Lower lobe of right lung (tissue), 2 donors: ENCODE results near the gene ARID1B. TPM values are rescaled to one million over a fixed set of nuclear protein-coding genes. Genes with fewer than 3 reads are reported as not detected.
A peak's percentile ranks its signal among the peaks of the same experiment; 100 is the strongest.

Experiments used
- ATAC-seq, 2 donors: fragments of 200-7000 bp; cut with Tn5 transposase; one replicate each; pipeline ENCODE4 v1.9.1; 2020 to 2022; ENCODE audit warnings: mild to moderate bottlenecking in 2 of 2, moderate library complexity in 2 of 2
- DNase-seq: peaks from one replicate; pipeline ENCODE4 v3.0.0-alpha.2; 2020
- H3K27ac ChIP-seq: fragments of 200-600 bp; one replicate; pipeline ENCODE4 v1.8.0; 2022
- H3K27me3 ChIP-seq: fragments of 200-600 bp; one replicate; pipeline ENCODE4 v1.8.0; 2022; ENCODE audit warnings: low read depth
- H3K36me3 ChIP-seq: fragments of 200-600 bp; one replicate; pipeline ENCODE4 v1.8.0; 2022; ENCODE audit warnings: mild to moderate bottlenecking
- H3K4me1 ChIP-seq: fragments of 200-600 bp; one replicate; pipeline ENCODE4 v1.8.0; 2022
- H3K4me3 ChIP-seq: fragments of 200-600 bp; one replicate; pipeline ENCODE4 v1.8.0; 2022; ENCODE audit warnings: mild to moderate bottlenecking
- H3K9me3 ChIP-seq: fragments of 200-600 bp; one replicate; pipeline ENCODE4 v1.8.0; 2022
- intact Hi-C: fragments of 100-400 bp; cut with DNase I; formaldehyde crosslinking; loops from one replicate; pipeline ENCODE4 v1.11.0; 2022
- total RNA-seq: library from RNA; stranded (reverse); fragmentation: NEBNext Ultra II Directional; extraction: Animal tissue kit (Norgen Biotek cat#: 25700); gene quantifications from one replicate; pipeline ENCODE4 v1.2.1, GENCODE V29; 2021
- TF ChIP-seq, protein P1 (sequence below): fragments of 200-600 bp; IDR thresholded peaks from one replicate; pipeline ENCODE4 v1.8.0; 2022; ENCODE audit warnings: antibody characterized with exemption, mild to moderate bottlenecking
- donor health status: DM: no; HTN: yes; CAD: no; lungs with severe emphysema.

The ARID1B gene
- total RNA-seq, 1 donor from 2014 or later = 95.5 TPM

DNA sequence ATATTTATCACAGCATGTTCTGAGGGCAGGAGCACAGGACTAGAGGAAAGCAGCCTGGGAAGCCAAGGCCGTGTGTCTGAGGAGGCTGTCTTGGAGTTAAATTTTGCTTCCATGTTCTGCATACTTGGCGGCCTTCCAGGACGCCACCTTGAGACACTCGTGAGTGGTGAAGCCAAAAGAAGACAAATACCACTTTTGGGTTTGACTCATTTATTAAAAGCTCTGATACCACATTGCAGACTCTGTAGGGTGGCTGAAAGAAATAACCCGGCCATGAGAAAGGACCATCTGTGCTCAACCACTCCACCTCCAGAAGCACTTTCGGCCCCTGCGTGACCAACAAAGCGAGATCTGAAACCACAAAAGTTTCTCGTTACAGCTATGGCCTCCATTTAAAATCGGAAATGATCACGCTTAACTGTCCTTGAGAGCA, 426.1 kb downstream of the ARID1B start:
- H3K9me3 ChIP-seq = no peaks in the 10 kb centered on the region
- H3K27me3 ChIP-seq = no peaks in the 10 kb centered on the region
- no peak overlapping the region for H3K4me3 ChIP-seq
- H3K36me3 ChIP-seq = peaks cover 98% of the 10 kb centered on the region
- DNase-seq (no peak), ATAC-seq (peak in 1 of 2 donors; percentile 35)
- no peak overlapping the region for H3K27ac ChIP-seq
- intact Hi-C loops = no loop called here
- H3K4me1 ChIP-seq = peaks cover 12% of the 10 kb centered on the region
- TF ChIP-seq, protein P1, sequence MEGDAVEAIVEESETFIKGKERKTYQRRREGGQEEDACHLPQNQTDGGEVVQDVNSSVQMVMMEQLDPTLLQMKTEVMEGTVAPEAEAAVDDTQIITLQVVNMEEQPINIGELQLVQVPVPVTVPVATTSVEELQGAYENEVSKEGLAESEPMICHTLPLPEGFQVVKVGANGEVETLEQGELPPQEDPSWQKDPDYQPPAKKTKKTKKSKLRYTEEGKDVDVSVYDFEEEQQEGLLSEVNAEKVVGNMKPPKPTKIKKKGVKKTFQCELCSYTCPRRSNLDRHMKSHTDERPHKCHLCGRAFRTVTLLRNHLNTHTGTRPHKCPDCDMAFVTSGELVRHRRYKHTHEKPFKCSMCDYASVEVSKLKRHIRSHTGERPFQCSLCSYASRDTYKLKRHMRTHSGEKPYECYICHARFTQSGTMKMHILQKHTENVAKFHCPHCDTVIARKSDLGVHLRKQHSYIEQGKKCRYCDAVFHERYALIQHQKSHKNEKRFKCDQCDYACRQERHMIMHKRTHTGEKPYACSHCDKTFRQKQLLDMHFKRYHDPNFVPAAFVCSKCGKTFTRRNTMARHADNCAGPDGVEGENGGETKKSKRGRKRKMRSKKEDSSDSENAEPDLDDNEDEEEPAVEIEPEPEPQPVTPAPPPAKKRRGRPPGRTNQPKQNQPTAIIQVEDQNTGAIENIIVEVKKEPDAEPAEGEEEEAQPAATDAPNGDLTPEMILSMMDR = no peak

DNA sequence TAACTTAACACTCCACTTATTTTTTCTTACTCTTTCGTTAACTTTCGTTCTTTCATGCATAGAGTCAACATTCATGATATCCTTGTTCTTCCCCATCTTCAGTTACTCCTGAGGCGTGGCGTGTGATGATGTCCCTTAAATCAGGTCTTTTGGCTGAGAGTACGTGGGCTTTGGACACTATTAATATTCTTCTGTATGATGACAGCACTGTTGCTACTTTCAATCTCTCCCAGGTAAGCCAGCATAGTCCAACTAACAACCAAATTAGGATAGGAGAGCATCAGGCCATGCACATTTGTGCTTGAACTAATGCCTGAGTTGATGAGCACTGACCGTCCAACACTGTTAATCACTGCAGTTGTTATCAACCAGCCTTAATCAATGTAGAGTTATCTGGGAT, 426.6 kb downstream of the ARID1B start:
- Histone ChIP-seq H3K9me3 (no peaks in the 10 kb centered on the region), H3K27ac (no peak overlapping the region), H3K27me3 (no peaks in the 10 kb centered on the region), H3K4me3 (no peak overlapping the region), H3K4me1 (peaks cover 7% of the 10 kb centered on the region), H3K36me3 (peaks cover 98% of the 10 kb centered on the region)
- DNase-seq = no peak
- TF ChIP-seq, protein P1 = no peak
- ATAC-seq = no peak
- intact Hi-C loops = no loop called here

DNA sequence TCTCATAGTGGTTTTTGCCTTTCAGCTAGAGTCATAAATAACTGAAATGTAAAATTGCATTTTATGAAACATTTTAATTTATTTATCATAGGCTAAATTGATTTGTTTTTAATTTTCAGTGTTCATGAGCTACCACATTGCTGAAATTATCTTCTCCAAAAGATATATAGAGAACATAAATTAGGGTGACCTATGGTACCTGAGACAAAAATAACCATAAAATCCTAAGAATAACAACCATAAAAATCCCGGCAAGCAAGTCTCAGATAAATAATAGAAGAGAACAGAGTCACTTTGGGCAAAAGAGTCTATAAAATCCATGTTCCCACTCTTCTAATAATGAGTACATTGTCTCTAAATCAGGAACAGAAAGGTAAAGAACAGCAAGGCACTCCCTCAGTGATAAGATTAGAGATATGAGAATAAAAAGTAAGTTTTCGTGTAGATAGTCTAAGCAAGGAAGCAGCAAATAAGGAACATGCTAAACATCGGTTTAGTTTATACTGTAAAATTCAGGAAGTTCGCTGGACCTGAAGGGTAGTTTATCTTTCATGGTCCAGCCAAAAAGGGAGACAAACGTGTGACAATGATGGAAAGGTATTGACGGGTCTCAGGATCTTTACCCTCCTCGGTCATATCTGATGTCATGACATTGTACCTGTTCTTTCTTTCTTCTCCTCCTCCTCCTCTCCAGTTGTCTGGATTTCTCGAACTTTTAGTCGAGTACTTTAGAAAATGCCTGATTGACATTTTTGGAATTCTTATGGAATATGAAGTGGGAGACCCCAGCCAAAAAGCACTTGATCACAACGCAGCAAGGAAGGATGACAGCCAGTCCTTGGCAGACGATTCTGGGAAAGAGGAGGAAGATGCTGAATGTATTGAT, 428.5 kb downstream of the ARID1B start:
- Histone ChIP-seq H3K36me3 (peaks cover 82% of the 10 kb centered on the region), H3K9me3 (no peaks in the 10 kb centered on the region), H3K27me3 (no peaks in the 10 kb centered on the region), H3K27ac (no peak overlapping the region), H3K4me3 (no peak overlapping the region), H3K4me1 (no peaks in the 10 kb centered on the region)
- TF ChIP-seq, protein P1 = no peak
- ATAC-seq (no peak), DNase-seq (no peak)
- intact Hi-C loops = no loop called here

DNA sequence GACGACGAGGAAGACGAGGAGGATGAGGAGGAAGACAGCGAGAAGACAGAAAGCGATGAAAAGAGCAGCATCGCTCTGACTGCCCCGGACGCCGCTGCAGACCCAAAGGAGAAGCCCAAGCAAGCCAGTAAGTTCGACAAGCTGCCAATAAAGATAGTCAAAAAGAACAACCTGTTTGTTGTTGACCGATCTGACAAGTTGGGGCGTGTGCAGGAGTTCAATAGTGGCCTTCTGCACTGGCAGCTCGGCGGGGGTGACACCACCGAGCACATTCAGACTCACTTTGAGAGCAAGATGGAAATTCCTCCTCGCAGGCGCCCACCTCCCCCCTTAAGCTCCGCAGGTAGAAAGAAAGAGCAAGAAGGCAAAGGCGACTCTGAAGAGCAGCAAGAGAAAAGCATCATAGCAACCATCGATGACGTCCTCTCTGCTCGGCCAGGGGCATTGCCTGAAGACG, 429.2 kb downstream of the ARID1B start:
- no peaks in the 10 kb centered on the region for H3K4me1 ChIP-seq
- intact Hi-C loops = no loop called here
- DNase-seq = no peak
- TF ChIP-seq, protein P1 = no peak
- H3K27ac ChIP-seq = no peak overlapping the region
- no peak overlapping the region for H3K4me3 ChIP-seq
- H3K36me3 ChIP-seq = peaks cover 75% of the 10 kb centered on the region
- H3K9me3 ChIP-seq = no peaks in the 10 kb centered on the region
- ATAC-seq = no peak
- H3K27me3 ChIP-seq = no peaks in the 10 kb centered on the region

DNA sequence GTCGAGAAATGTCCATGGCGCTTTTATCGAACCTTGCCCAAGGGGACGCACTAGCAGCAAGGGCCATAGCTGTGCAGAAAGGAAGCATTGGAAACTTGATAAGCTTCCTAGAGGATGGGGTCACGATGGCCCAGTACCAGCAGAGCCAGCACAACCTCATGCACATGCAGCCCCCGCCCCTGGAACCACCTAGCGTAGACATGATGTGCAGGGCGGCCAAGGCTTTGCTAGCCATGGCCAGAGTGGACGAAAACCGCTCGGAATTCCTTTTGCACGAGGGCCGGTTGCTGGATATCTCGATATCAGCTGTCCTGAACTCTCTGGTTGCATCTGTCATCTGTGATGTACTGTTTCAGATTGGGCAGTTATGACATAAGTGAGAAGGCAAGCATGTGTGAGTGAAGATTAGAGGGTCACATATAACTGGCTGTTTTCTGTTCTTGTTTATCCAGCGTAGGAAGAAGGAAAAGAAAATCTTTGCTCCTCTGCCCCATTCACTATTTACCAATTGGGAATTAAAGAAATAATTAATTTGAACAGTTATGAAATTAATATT, 430.4 kb downstream of the ARID1B start:
- intact Hi-C loops = no loop called here
- DNase-seq = no peak

More for the DNA sequence above, 430.4 kb downstream of the ARID1B start:
- Histone ChIP-seq H3K4me3 (no peak overlapping the region), H3K36me3 (peaks cover 63% of the 10 kb centered on the region), H3K27ac (no peak overlapping the region), H3K4me1 (no peaks in the 10 kb centered on the region), H3K9me3 (no peaks in the 10 kb centered on the region), H3K27me3 (no peaks in the 10 kb centered on the region)
- no peak for ATAC-seq
- TF ChIP-seq, protein P1 = no peak
